Skeletal muscle tissue (tissue), 4 donors: ENCODE results near the gene MYO1D. TPM values are rescaled to one million over a fixed set of nuclear protein-coding genes. Genes with fewer than 3 reads are reported as not detected.

ENCODE experiments used
- H3K27ac ChIP-seq: one replicate; pipeline ENCODE4 v1.7.0; 2013; ENCODE audit warnings: mild to moderate bottlenecking, low read depth, low read length, inconsistent platforms
- H3K27me3 ChIP-seq, 3 donors: one replicate each; pipeline ENCODE4 v1.7.0; 2013; ENCODE audit warnings: low read length in 3 of 3; ENCODE audit not compliant: control insufficient read depth in 3 of 3, insufficient read depth in 3 of 3
- H3K36me3 ChIP-seq, 3 donors: one replicate each; pipeline ENCODE4 v1.7.0; 2013; ENCODE audit warnings: low read length in 3 of 3; ENCODE audit not compliant: control insufficient read depth in 3 of 3, insufficient read depth in 3 of 3
- H3K4me1 ChIP-seq, 3 donors: one replicate each; pipeline ENCODE4 v1.7.0; 2013; ENCODE audit warnings: low read length in 3 of 3, mild to moderate bottlenecking in 3 of 3; ENCODE audit not compliant: control insufficient read depth in 3 of 3, insufficient read depth in 3 of 3
- H3K4me3 ChIP-seq, 3 donors: one replicate each; pipeline ENCODE4 v1.7.0; 2013; ENCODE audit warnings: low read length in 3 of 3
- H3K9ac ChIP-seq, 3 donors: one replicate each; pipeline ENCODE4 v1.7.0; 2013; ENCODE audit warnings: low read length in 3 of 3, mild to moderate bottlenecking in 3 of 3, moderate library complexity in 2 of 3, low read depth in 1 of 3
- H3K9me3 ChIP-seq, 3 donors: one replicate each; pipeline ENCODE4 v1.7.0; 2013; ENCODE audit warnings: low read length in 3 of 3; ENCODE audit not compliant: control insufficient read depth in 3 of 3
- total RNA-seq: library from RNA; depleted of rRNA; stranded (reverse); fragments of >200 nt; gene quantifications from one replicate; pipeline ENCODE4 v1.2.3, GENCODE V29; 2014
- donor health status: Osteomylitis.

Gene MYO1D
- total RNA-seq, 1 donor from 2014 or later, result 15.1 TPM

GRCh38 chr17:32813021-32813420, 63.9 kb downstream of the MYO1D start:
- H3K9ac ChIP-seq, result no peak overlapping the region

GRCh38 chr17:32810690-32811089, 66.2 kb downstream of the MYO1D start:
- H3K4me1 ChIP-seq, result peaks cover 0 to 3% (median 0%) of the 10 kb centered on the region in 3 donors
- no peaks in the 10 kb centered on the region for H3K27me3 ChIP-seq
- H3K36me3 ChIP-seq, result no peaks in the 10 kb centered on the region
- H3K4me3 ChIP-seq, result no peak overlapping the region
- H3K27ac ChIP-seq, result no peak overlapping the region
- no peak overlapping the region for H3K9ac ChIP-seq
- H3K9me3 ChIP-seq, result no peaks in the 10 kb centered on the region

More at GRCh38 chr17:32813021-32813420, 63.9 kb downstream of the MYO1D start:
- Histone ChIP-seq H3K4me3 (no peak overlapping the region), H3K9me3 (no peaks in the 10 kb centered on the region), H3K27ac (peak overlapping the region; percentile 26), H3K4me1 (peaks cover 0 to 3% (median 0%) of the 10 kb centered on the region in 3 donors), H3K27me3 (no peaks in the 10 kb centered on the region), H3K36me3 (no peaks in the 10 kb centered on the region)

GRCh38 chr17:32807577-32807976, 69.3 kb downstream of the MYO1D start:
- no peaks in the 10 kb centered on the region for H3K36me3 ChIP-seq
- no peak overlapping the region for H3K4me3 ChIP-seq
- H3K27ac ChIP-seq, result no peak overlapping the region
- H3K4me1 ChIP-seq, result no peaks in the 10 kb centered on the region
- H3K9me3 ChIP-seq, result no peaks in the 10 kb centered on the region
- no peaks in the 10 kb centered on the region for H3K27me3 ChIP-seq
- H3K9ac ChIP-seq, result no peak overlapping the region

- no peaks in the 10 kb centered on the region for H3K9me3 ChIP-seq
- no peak overlapping the region for H3K9ac ChIP-seq
Observed at GRCh38 chr17:32806646-32807045, 70.3 kb downstream of the MYO1D start.

GRCh38 chr17:32805029-32805976, 71.6 kb downstream of the MYO1D start:
- Histone ChIP-seq H3K4me1 (no peaks in the 10 kb centered on the region), H3K36me3 (no peaks in the 10 kb centered on the region), H3K27me3 (no peaks in the 10 kb centered on the region), H3K9ac (no peak overlapping the region), H3K4me3 (no peak overlapping the region), H3K27ac (no peak overlapping the region), H3K9me3 (no peaks in the 10 kb centered on the region)

More at GRCh38 chr17:32806646-32807045, 70.3 kb downstream of the MYO1D start:
- H3K36me3 ChIP-seq, result no peaks in the 10 kb centered on the region
- H3K27me3 ChIP-seq, result no peaks in the 10 kb centered on the region
- no peak overlapping the region for H3K27ac ChIP-seq
- no peaks in the 10 kb centered on the region for H3K4me1 ChIP-seq
- no peak overlapping the region for H3K4me3 ChIP-seq

- Histone ChIP-seq H3K27ac (no peak overlapping the region), H3K9ac (no peak overlapping the region), H3K36me3 (no peaks in the 10 kb centered on the region), H3K4me3 (no peak overlapping the region), H3K4me1 (no peaks in the 10 kb centered on the region), H3K27me3 (peaks cover 0 to 1% (median 0%) of the 10 kb centered on the region in 3 donors), H3K9me3 (no peaks in the 10 kb centered on the region)
Observed at GRCh38 chr17:32803544-32803943, 73.4 kb downstream of the MYO1D start.

- Histone ChIP-seq H3K9me3 (no peaks in the 10 kb centered on the region), H3K27ac (no peak overlapping the region), H3K4me1 (no peaks in the 10 kb centered on the region), H3K36me3 (no peaks in the 10 kb centered on the region), H3K9ac (no peak overlapping the region), H3K27me3 (peaks cover 0 to 3% (median 0%) of the 10 kb centered on the region in 3 donors), H3K4me3 (no peak overlapping the region)
Observed at GRCh38 chr17:32802306-32802705, 74.6 kb downstream of the MYO1D start.

- no peaks in the 10 kb centered on the region for H3K4me1 ChIP-seq
- H3K27me3 ChIP-seq, result peaks cover 0 to 3% (median 0%) of the 10 kb centered on the region in 3 donors
- no peak overlapping the region for H3K9ac ChIP-seq
- peak overlapping the region; percentile 13 for H3K27ac ChIP-seq
- no peak overlapping the region for H3K4me3 ChIP-seq
- no peaks in the 10 kb centered on the region for H3K36me3 ChIP-seq
- H3K9me3 ChIP-seq, result no peaks in the 10 kb centered on the region
Observed at GRCh38 chr17:32801641-32802040, 75.3 kb downstream of the MYO1D start.

- Histone ChIP-seq H3K27ac (no peak overlapping the region), H3K27me3 (peaks cover 0 to 3% (median 0%) of the 10 kb centered on the region in 3 donors), H3K9me3 (no peaks in the 10 kb centered on the region), H3K9ac (no peak overlapping the region), H3K36me3 (no peaks in the 10 kb centered on the region), H3K4me3 (no peak overlapping the region), H3K4me1 (no peaks in the 10 kb centered on the region)
Observed at GRCh38 chr17:32801193-32801592, 75.7 kb downstream of the MYO1D start.

GRCh38 chr17:32798938-32799337, 78.0 kb downstream of the MYO1D start:
- no peak overlapping the region for H3K4me3 ChIP-seq
- no peak overlapping the region for H3K27ac ChIP-seq
- no peak overlapping the region for H3K9ac ChIP-seq
- peaks cover 0 to 3% (median 0%) of the 10 kb centered on the region in 3 donors for H3K27me3 ChIP-seq
- H3K9me3 ChIP-seq, result no peaks in the 10 kb centered on the region
- no peaks in the 10 kb centered on the region for H3K4me1 ChIP-seq
- no peaks in the 10 kb centered on the region for H3K36me3 ChIP-seq
